SK-N-SH (cell line): ENCODE data around the gene GRWD1. TPM values are rescaled to one million over a fixed set of nuclear protein-coding genes. Genes with fewer than 3 reads are reported as not detected.
A peak's percentile ranks its signal among the peaks of the same experiment; 100 is the strongest.

Experiments used
- CTCF ChIA-PET: fragments of 300-600, 350-600 bp; formaldehyde crosslinking; extraction: SDS; loops from one replicate; lab custom pipeline; 2021; lab: Yijun Ruan, JAX
- POLR2A ChIA-PET: fragments of 350-600 bp; sonication (Branson Sonifier 250); formaldehyde crosslinking; extraction: SDS; loops from one replicate; lab custom pipeline; 2020; ENCODE audit warnings: antibody characterized with exemption, inconsistent platforms; lab: Yijun Ruan, JAX
- DNase-seq: peaks from one replicate; pipeline ENCODE4 v3.0.0; 2012
- H2AFZ ChIP-seq: fragments of 200-600 bp; sonication (generic); 2 replicates; pipeline ENCODE4 v1.8.1; 2016; ENCODE audit warnings: antibody characterized with exemption, mild to moderate bottlenecking, low read depth
- H3F3A ChIP-seq: fragments of 200-600 bp; sonication (generic); replicated peaks from 2 replicates; pipeline ENCODE3; 2016; ENCODE audit warnings: antibody characterized with exemption, mild to moderate bottlenecking; ENCODE audit not compliant: insufficient read depth
- H3K27ac ChIP-seq, 2 experiments: fragments of 200-500 bp in 1 of 2; fragments of 200-600 bp in 1 of 2; sonication (Bioruptor generic) in 1 of 2; sonication (generic), shearing (Covaris generic) in 1 of 2; 2 replicates each; pipeline versions ENCODE4 v1.5.1 to v1.6.1; 2014 to 2016; ENCODE audit warnings: low read depth in 2 of 2, inconsistent platforms in 1 of 2, low read length in 1 of 2, mild to moderate bottlenecking in 1 of 2, mixed read lengths in 1 of 2
- H3K27me3 ChIP-seq: fragments of 200-600 bp; sonication (generic), shearing (Covaris generic); 2 replicates; pipeline ENCODE4 v1.6.1; 2016; ENCODE audit warnings: mixed run types; ENCODE audit not compliant: insufficient read depth
- H3K36me3 ChIP-seq, 2 experiments: fragments of 200-500 bp in 1 of 2; fragments of 200-600 bp in 1 of 2; sonication (Bioruptor generic) in 1 of 2; sonication (generic) in 1 of 2; replicated peaks in 1 of 2; 2 replicates each; pipeline versions ENCODE3 to v1.5.1; 2014 to 2016; ENCODE audit warnings: low read length in 1 of 2, mild to moderate bottlenecking in 1 of 2; ENCODE audit not compliant: insufficient read depth in 2 of 2, control insufficient read depth in 1 of 2
- H3K4me1 ChIP-seq, 2 experiments: fragments of 200-500 bp in 1 of 2; fragments of 200-600 bp in 1 of 2; sonication (Bioruptor generic) in 1 of 2; sonication (generic), shearing (Covaris generic) in 1 of 2; 2 replicates each; pipeline versions ENCODE4 v1.5.1 to v1.6.1; 2014 to 2016; ENCODE audit warnings: low read depth in 1 of 2, low read length in 1 of 2, mixed run types in 1 of 2; ENCODE audit not compliant: insufficient read depth in 2 of 2, control insufficient read depth in 1 of 2
- H3K4me2 ChIP-seq: fragments of 200-600 bp; sonication (generic), shearing (Covaris generic); 2 replicates; pipeline ENCODE4 v1.6.1; 2017; ENCODE audit warnings: mixed run types
- H3K4me3 ChIP-seq, 2 experiments: fragments of 200-500 bp in 1 of 2; fragments of 200-600 bp in 1 of 2; sonication (Bioruptor generic) in 1 of 2; sonication (generic), shearing (Covaris generic) in 1 of 2; 2 replicates each; pipeline versions ENCODE4 v1.5.1 to v1.8.1; 2014 to 2016; ENCODE audit warnings: low read depth in 2 of 2, inconsistent platforms in 1 of 2, low read length in 1 of 2, mild to moderate bottlenecking in 1 of 2, mixed read lengths in 1 of 2, moderate library complexity in 1 of 2
- H3K79me2 ChIP-seq: fragments of 200-600 bp; sonication (generic); 2 replicates; pipeline ENCODE4 v1.8.1; 2017; ENCODE audit warnings: mild to moderate bottlenecking; ENCODE audit not compliant: insufficient read depth
- H3K9ac ChIP-seq: fragments of 200-600 bp; sonication (generic); 2 replicates; pipeline ENCODE4 v1.6.1; 2017; ENCODE audit warnings: mixed run types
- H3K9me2 ChIP-seq: fragments of 200-600 bp; sonication (generic); 2 replicates; pipeline ENCODE4 v1.6.1; 2017; ENCODE audit warnings: mixed run types
- H3K9me3 ChIP-seq: fragments of 200-600 bp; sonication (generic); 2 replicates; pipeline ENCODE4 v1.6.1; 2017; ENCODE audit warnings: mixed run types, mild to moderate bottlenecking, moderate library complexity
- H4K20me1 ChIP-seq: fragments of 200-600 bp; sonication (generic); 2 replicates; pipeline ENCODE4 v1.6.1; 2017; ENCODE audit warnings: mild to moderate bottlenecking, mixed run types; ENCODE audit not compliant: insufficient read depth
- CHD2 ChIP-seq: fragments of 150-350 bp; IDR thresholded peaks from 2 replicates; pipeline ENCODE4 v1.6.1; 2018; ENCODE audit warnings: low read length; ENCODE audit not compliant: partially characterized antibody
- EP300 ChIP-seq, 2 experiments: IDR thresholded peaks; 2 replicates each; pipeline versions ENCODE4 v1.4.0 to v1.6.1; 2012; ENCODE audit warnings: borderline replicate concordance in 1 of 2, low read depth in 1 of 2, low read length in 1 of 2
- EZH2phosphoT487 ChIP-seq: fragments of 200-600 bp; sonication (generic); IDR thresholded peaks from 2 replicates; pipeline ENCODE4 v1.6.1; 2017; ENCODE audit warnings: low read depth, mixed run types, mild to moderate bottlenecking, antibody characterized with exemption, moderate library complexity, borderline replicate concordance
- FOXM1 ChIP-seq: IDR thresholded peaks from 2 replicates; pipeline ENCODE4 v1.4.0; 2012; ENCODE audit warnings: low read depth, mild to moderate bottlenecking
- GATA2 ChIP-seq: sonication (generic); formaldehyde crosslinking; IDR thresholded peaks from 2 replicates; pipeline ENCODE4 v1.5.0; 2020; ENCODE audit warnings: mild to moderate bottlenecking, missing genetic modification reagents
- JUND ChIP-seq: IDR thresholded peaks from 2 replicates; pipeline ENCODE4 v1.4.0; 2012
- MEF2A ChIP-seq: IDR thresholded peaks from 2 replicates; pipeline ENCODE4 v1.4.0; 2012; ENCODE audit warnings: low read depth, borderline replicate concordance
- RFX5 ChIP-seq: IDR thresholded peaks from 2 replicates; pipeline ENCODE4 v1.6.1; 2012; ENCODE audit warnings: mild to moderate bottlenecking, improper control_type of control experiment, low read length
- TAF1 ChIP-seq: IDR thresholded peaks from 2 replicates; pipeline ENCODE4 v1.6.1; 2012; ENCODE audit warnings: low read depth, mild to moderate bottlenecking, low read length, moderate library complexity, borderline replicate concordance
- YY1 ChIP-seq: IDR thresholded peaks from 2 replicates; pipeline ENCODE4 v1.4.0; 2012; ENCODE audit warnings: low read depth, mild to moderate bottlenecking
- ZBTB33 ChIP-seq: IDR thresholded peaks from 2 replicates; pipeline ENCODE4 v1.4.0; 2012; ENCODE audit warnings: low read depth, borderline replicate concordance
- WGBS: methylation state at CpG from one replicate; pipeline ENCODE4 v1.1.6; 2017; ENCODE audit warnings: low lambda C conversion rate; 5-methylcytosine and 5-hydroxymethylcytosine counted together
- polyA plus RNA-seq, 3 experiments: library from polyadenylated mRNA; depleted of rRNA; stranded (reverse); fragments of >200 nt; gene quantifications; 2 replicates each; pipeline ENCODE4 v1.2.3, GENCODE V29; 2012
- TF ChIP-seq, protein P1 (sequence below): fragments of 150-350 bp; IDR thresholded peaks from 2 replicates; pipeline ENCODE4 v1.6.1; 2016; ENCODE audit warnings: mild to moderate bottlenecking, low read depth, low read length
- TF ChIP-seq, protein P2 (sequence below): IDR thresholded peaks from 2 replicates; pipeline ENCODE4; 2012
- TF ChIP-seq, protein P3 (sequence below): IDR thresholded peaks from 2 replicates; pipeline ENCODE4 v1.4.0; 2012; ENCODE audit warnings: low read depth

GRWD1 gene
- polyA plus RNA-seq, 1 of the 3 experiments (the other 2 are of a cell fraction) = 36.6 TPM

- no peak for TF ChIP-seq CHD2
- peak; percentile 52; the same call in 1 of the 2 replicates for TF ChIP-seq TAF1
- TF ChIP-seq JUND = no peak
- TF ChIP-seq, protein P1, sequence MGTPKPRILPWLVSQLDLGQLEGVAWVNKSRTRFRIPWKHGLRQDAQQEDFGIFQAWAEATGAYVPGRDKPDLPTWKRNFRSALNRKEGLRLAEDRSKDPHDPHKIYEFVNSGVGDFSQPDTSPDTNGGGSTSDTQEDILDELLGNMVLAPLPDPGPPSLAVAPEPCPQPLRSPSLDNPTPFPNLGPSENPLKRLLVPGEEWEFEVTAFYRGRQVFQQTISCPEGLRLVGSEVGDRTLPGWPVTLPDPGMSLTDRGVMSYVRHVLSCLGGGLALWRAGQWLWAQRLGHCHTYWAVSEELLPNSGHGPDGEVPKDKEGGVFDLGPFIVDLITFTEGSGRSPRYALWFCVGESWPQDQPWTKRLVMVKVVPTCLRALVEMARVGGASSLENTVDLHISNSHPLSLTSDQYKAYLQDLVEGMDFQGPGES = no peak
- peak; percentile 99 for TF ChIP-seq GATA2 (CRISPR knock-in tag)
- TF ChIP-seq MEF2A = no peak
- TF ChIP-seq, protein P2, sequence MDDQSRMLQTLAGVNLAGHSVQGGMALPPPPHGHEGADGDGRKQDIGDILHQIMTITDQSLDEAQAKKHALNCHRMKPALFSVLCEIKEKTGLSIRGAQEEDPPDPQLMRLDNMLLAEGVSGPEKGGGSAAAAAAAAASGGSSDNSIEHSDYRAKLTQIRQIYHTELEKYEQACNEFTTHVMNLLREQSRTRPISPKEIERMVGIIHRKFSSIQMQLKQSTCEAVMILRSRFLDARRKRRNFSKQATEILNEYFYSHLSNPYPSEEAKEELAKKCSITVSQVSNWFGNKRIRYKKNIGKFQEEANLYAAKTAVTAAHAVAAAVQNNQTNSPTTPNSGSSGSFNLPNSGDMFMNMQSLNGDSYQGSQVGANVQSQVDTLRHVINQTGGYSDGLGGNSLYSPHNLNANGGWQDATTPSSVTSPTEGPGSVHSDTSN = peak; percentile 19; the same call in 1 of the 2 replicates
- TF ChIP-seq FOXM1 = no peak
Observed at GRCh38 chr19:48445256-48445605, 552 bp upstream of the GRWD1 start (continued).

DNA sequence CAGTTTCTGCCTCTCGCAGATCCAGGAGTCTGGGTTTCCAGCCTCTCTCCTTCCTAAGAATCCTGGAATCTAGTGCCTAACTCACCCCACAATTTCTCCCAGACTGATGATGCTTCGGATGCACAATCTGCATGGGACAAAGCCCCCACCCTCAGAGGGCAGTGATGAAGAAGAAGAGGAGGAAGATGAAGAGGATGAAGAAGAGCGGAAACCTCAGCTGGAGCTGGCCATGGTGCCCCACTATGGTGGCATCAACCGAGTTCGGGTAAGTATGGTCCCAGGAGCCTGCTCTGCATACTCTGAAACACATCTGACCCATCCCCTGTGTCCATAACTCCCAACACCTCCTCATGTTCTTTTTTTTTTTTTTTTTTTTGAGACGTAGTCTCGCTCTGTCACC lies 796 bp downstream of the GRWD1 start:
- H2AFZ ChIP-seq = 0 out of 2 replicates have a peak overlapping the region, but pooled peaks have one; percentile 87
- H3K36me3 ChIP-seq = peaks cover 20 to 29% of the 10 kb centered on the region in 2 experiments
- TF ChIP-seq, protein P1 = no peak
- TF ChIP-seq YY1 (no peak), EZH2phosphoT487 (no peak), RFX5 (no peak), ZBTB33 (no peak), EP300 (IDR thresholded peaks at IDR 0.05; ENCODE audit: borderline replicate concordance in 1 of 2, low read depth in 1 of 2, low read length in 1 of 2) (no peak), GATA2 (CRISPR knock-in tag) (no peak)
- TF ChIP-seq, protein P3, sequence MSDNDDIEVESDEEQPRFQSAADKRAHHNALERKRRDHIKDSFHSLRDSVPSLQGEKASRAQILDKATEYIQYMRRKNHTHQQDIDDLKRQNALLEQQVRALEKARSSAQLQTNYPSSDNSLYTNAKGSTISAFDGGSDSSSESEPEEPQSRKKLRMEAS = no peak
- peaks cover 4 to 16% of the 10 kb centered on the region in 2 experiments; a peak in 2 of 4 replicates for H3K4me1 ChIP-seq
- DNase-seq = no peak
- POLR2A ChIA-PET = interaction anchor here (0.6 to 1.4 kb wide), 2 partner anchors 14 to 96 kb away, joined by 5 read pairs; no protein-coding TSS in a partner anchor
- peak overlapping the region; percentile 98 to 99 for H3K4me3 ChIP-seq
- peaks cover 18% of the 10 kb centered on the region for H3F3A ChIP-seq
- H4K20me1 ChIP-seq = no peaks in the 10 kb centered on the region
- H3K27me3 ChIP-seq = no peaks in the 10 kb centered on the region
- no peaks in the 10 kb centered on the region for H3K9me3 ChIP-seq
- H3K79me2 ChIP-seq = peaks cover 37% of the 10 kb centered on the region
- 75% methylated on average over 7 of the region's 7 CpGs for WGBS
- H3K9ac ChIP-seq = peak overlapping the region; percentile 92
- CTCF ChIA-PET = interaction anchor here (0.8 to 2.4 kb wide), 10 partner anchors 9 to 177 kb away, joined by 3 to 10 read pairs (median 4); partner anchors contain the start of genes KCNJ14, KDELR1 and ZNF114
- H3K4me2 ChIP-seq = peak overlapping the region; percentile 99
- no peaks in the 10 kb centered on the region for H3K9me2 ChIP-seq
- peak overlapping the region in 1 of 2 experiments; percentile 89; a peak in 1 of 4 replicates for H3K27ac ChIP-seq
